Measurements from ENCODE around the gene RASAL3. TPM values are rescaled to one million over a fixed set of nuclear protein-coding genes. Genes with fewer than 3 reads are reported as not detected.
A peak's percentile ranks its signal among the peaks of the same experiment; 100 is the strongest.

RASAL3 gene
- total and polyA plus RNA-seq, 11 donors, result 0.42 to 9.1 (median 0.99) TPM

- TF ChIP-seq CTCF (IDR thresholded peaks at IDR 0.05) (no peak), POLR2A (IDR thresholded peaks at IDR 0.05) (no peak)
- Histone ChIP-seq H3K4me3 (no peak overlapping the region), H3K36me3 (peaks cover 0 to 14% (median 0%) of the 10 kb centered on the region in 9 donors), H3K27me3 (no peaks in the 10 kb centered on the region), H3K4me1 (peaks cover 0 to 45% (median 9%) of the 10 kb centered on the region in 12 donors), H3K9me3 (no peaks in the 10 kb centered on the region), H3K27ac (peak overlapping the region in 5 of 12 donors; percentile 79 to 95 (median 90))
- whole genome bisulfite sequencing, 4 donors, result 92 to 96% (median 95%) methylated on average over 3 of the region's 3 CpGs
- DNase-seq, result no peak
- ATAC-seq, result no peak
- intact Hi-C loops (cut with DNase I), result no loop called here
These were observed 21.0 kb downstream of the RASAL3 start for GRCh38 chr19:15443325-15443724.

- Histone ChIP-seq H3K27ac (no peak overlapping the region), H3K4me3 (no peak overlapping the region), H3K27me3 (no peaks in the 10 kb centered on the region), H3K36me3 (peaks cover 0 to 16% (median 0%) of the 10 kb centered on the region in 9 donors), H3K9me3 (no peaks in the 10 kb centered on the region), H3K4me1 (peaks cover 0 to 45% (median 9%) of the 10 kb centered on the region in 12 donors)
- TF ChIP-seq POLR2A (IDR thresholded peaks at IDR 0.05), result no peak
- TF ChIP-seq CTCF (IDR thresholded peaks at IDR 0.05), result no peak
- ATAC-seq (no peak), DNase-seq (no peak)
- WGBS, 4 donors, result 78 to 84% (median 81%) methylated on average over 11 to 13 of the region's 13 CpGs
- intact Hi-C loops (cut with DNase I), result no loop called here
These were observed 22.0 kb downstream of the RASAL3 start for GRCh38 chr19:15442142-15442920.

- 85 to 90% (median 86%) methylated on average over 3 of the region's 3 CpGs for WGBS, 4 donors
These were observed 23.0 kb downstream of the RASAL3 start for GRCh38 chr19:15441317-15441716.

More at GRCh38 chr19:15441317-15441716, 23.0 kb downstream of the RASAL3 start:
- no peaks in the 10 kb centered on the region for H3K9me3 ChIP-seq
- H3K27ac ChIP-seq, result no peak overlapping the region
- no peaks in the 10 kb centered on the region for H3K27me3 ChIP-seq
- no peak for TF ChIP-seq POLR2A (IDR thresholded peaks at IDR 0.05)
- TF ChIP-seq CTCF (IDR thresholded peaks at IDR 0.05), result no peak
- H3K36me3 ChIP-seq, result peaks cover 0 to 22% (median 3%) of the 10 kb centered on the region in 9 donors
- no peak overlapping the region for H3K4me3 ChIP-seq
- intact Hi-C loops (cut with DNase I), result no loop called here
- ATAC-seq (no peak), DNase-seq (no peak)
- peaks cover 0 to 40% (median 9%) of the 10 kb centered on the region in 12 donors for H3K4me1 ChIP-seq

All from heart left ventricle (tissue), 16 donors.